GM18519 (cell line): ENCODE data around the gene JOSD1.

Source experiments
- ATAC-seq: cut with Tn5 transposase; IDR thresholded peaks from one replicate; pipeline ENCODE4 v1.9.1; 2021; ENCODE audit warnings: mild to moderate bottlenecking, moderate library complexity; ENCODE audit not compliant: unreplicated experiment, low FRiP score

Gene JOSD1

DNA sequence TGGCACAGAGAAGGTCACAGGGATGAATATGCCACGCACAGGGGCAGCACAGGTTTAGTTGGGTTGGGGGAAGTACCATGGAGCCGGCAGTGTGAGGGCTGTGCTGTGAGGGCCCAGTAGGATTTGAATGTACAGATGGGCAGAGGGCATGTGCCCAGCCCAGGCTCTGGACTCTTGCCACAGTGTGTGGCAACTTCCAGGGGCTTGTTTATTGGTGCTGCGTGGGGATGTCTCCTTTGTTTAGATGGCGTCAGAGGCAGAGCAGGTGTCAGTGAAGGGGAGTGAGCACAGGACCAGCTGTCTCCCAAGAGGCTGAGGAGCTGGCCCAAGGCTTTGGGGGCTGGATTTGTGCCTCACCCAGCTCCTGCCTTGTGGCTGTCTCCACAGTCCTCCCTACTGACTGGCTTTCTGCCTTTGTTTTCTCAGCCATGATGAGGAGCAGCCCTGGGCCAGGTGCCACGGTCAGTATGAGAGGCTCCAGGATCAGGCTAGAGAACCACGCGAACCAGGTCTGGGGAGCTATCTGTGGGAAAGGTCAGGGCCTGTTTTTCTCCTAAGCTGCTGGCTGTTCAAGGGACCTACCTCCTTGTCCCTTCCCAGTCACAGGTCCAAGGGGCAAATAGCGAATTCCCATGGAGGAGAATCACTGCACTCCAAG lies 33.1 kb upstream of the JOSD1 start:
- ATAC-seq = no peak

DNA sequence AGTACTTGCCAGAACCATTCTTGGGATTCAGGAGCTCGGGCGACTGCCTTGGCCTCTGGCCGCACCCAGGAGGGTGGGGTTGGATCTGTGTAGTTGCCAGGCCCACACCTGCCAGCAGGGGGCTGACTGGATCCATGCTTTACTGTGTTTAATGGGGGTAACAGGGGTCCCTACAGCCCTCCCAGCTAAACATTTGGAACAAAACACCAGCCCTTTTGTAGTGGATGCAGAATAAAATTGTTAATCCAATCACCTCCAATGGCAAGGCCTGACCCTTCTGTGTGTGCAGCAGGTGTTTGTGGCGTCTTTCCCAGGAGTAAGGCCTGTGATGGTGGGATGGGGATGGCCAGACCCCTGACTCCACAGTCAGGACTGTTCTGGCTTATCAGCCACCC lies 32.6 kb upstream of the JOSD1 start:
- no peak for ATAC-seq

DNA sequence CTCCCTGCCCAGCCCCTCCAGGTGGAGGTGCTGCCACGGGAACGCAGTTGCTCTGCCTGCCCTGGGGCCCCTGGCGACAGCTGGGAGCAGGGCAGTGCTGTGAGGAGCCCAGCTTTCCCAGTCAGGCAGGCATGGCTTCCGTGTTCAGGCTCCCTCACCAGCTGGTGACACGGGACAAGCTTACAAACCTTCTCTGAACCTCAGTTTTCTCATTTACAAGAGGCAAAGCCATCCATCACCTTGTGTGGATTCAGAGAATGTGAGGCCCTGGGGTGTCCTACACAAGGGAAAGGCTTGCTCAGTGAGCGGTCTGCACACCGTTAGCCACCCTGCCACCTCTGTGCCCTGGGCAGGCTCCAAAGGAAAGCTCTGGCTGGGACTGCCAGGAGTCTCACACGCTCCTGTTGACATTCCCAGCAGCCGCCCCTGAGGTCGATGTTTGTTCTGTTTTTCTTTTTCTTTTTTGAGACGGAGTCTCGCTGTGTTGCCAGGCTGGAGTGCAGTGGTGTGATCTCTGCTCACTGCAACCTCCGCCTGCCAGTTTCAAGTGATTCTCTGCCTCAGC lies 31.6 kb upstream of the JOSD1 start:
- ATAC-seq = no peak

DNA sequence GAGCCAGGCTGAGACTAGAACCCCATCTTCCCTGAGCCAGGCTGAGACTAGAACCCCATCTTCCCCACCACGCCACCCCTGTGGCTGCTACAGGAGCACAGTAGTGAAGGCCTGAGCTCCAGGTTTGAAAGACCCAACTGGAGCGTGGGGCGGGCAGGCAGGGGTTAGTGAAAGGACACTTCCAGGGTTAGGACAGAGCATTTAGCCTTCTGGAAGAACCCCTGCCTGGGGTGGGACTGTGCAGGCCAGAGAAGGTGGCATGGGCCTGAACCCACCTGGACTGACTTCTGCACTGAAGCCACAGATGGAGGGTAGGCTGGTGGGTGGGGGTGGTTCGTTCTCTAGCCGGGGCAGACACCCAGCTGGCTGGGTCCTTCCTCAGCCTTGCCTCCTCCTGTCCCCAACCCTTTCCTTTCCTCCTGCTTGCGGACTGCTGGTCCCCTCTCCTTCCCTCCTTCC lies 31.0 kb upstream of the JOSD1 start:
- ATAC-seq = no peak

DNA sequence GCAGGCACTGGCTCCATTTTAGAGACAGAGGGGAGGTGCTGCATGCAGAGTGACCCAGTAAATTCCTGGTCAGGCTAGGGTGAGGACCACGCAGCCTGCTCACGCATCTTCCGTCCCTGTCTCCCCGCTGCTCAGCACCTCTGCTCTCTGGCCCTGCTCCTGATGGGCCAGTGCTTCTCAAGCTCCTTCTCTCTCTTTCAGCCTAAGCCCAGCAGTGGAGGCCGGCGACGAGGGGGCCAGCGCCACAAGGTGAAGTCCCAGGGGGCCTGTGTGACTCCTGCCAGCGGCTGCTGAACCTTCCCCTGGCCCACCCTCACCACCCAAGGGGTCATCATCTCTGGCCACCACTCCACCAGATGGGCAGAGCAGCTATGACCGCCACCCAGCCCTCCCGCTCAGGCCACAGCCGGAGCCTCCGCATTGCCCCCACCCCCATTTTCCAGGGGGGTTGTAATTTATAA lies 29.7 kb upstream of the JOSD1 start:
- no peak for ATAC-seq

DNA sequence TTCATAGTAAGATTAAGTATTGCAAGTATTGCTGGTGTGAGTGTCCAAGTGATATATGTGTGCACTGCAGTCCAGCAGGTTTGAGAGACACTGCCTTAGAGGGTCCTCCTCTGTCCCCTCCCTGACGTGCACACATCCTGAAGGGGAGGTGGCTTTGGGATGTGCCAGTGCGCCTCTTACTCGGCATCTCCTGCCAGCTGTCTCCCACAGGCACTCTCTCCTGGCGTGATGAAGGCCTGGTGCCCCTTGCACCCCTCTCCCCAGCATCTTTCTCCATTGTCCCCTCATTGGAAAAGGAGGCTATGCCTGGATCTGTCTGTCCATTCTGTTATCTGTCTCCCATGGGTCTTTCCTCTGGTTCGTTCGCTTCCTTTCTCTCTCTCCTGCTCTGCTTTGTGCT lies 29.2 kb upstream of the JOSD1 start:
- ATAC-seq = no peak

DNA sequence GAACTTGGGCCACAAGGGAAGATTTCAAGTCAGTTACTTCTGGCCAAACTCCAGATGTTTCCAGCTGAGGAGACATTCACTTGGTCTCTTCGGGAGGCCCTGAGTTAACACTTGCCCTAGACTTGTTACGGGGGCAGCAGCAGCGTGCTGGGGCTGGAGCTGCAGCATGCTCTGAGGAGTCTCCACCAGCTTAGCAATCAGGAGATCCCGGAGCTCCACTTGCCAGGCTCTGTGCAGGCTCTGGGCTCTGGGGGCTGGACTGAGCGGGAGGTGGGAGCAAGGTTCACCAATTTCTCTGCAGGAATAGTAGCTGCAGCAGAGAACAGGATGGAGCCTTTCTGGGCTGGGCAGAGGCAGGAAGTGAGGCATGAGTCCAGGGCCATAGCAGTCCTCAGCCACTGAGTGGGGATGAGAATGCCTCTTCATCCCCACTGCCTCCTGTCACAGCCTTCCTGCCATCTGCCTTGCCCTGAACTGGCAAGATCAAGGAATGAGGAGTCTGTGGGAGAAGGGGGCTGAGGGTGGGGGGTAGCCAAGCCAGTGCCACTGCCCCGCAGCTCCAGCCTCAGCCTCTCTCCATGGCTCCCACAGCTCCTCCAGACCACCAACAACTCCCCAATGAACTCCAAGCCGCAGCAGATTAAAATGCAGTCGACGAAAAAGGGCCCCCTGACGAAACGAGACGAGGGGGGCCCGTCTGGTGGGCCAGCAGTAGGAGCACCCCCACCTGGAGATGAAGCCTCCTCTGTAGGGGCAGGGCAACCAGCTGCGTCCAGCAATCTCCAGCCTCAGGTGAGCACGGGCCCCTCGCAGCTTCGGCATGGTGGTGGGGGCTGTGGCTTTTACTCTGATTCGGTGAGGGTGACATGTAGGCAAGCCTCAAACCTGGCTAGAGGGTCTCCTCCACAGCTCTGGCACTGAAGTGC lies 28.4 kb upstream of the JOSD1 start:
- ATAC-seq = no peak

DNA sequence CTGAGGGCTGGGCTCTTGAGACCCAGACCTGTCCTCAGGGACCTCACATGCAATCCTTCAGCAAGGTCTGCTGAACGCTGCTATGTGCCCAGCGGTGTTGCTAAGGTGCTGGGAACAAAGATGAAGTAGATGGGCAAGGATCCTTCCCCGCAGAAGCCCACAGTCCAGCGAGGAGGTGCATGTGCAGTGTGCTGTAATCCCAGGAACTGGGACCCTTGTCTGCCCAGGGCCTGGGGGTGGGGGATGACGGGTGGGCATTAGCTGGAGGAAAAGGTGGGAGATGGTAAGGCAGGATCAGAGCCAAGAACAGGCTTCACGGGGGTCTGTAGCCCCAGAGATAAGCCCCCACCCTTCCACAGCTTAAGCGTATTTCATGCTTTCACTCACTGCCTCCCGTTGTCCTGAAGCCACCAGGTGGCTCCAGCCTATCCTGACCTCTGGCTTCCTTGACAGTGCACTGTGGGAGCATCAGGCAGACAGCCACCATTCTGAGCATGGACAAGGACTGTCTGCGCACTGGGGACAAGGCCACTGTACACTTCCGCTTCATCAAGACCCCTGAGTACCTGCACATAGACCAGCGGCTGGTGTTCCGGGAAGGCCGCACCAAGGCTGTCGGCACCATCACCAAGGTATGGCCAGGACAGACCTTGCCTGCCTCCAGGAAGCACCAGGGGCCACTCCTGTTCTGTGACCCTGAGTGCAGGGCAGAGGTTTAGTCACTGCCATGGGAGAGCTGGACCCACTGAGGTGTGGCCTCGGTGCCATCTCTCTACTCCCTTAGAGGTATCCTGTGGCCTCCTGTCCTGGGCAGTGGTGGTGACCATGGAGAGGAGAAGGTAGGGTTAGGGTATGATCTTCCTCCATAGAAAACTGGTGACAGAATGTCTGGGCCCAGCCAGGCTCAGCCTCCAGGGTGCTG lies 27.0 kb upstream of the JOSD1 start:
- ATAC-seq = no peak

DNA sequence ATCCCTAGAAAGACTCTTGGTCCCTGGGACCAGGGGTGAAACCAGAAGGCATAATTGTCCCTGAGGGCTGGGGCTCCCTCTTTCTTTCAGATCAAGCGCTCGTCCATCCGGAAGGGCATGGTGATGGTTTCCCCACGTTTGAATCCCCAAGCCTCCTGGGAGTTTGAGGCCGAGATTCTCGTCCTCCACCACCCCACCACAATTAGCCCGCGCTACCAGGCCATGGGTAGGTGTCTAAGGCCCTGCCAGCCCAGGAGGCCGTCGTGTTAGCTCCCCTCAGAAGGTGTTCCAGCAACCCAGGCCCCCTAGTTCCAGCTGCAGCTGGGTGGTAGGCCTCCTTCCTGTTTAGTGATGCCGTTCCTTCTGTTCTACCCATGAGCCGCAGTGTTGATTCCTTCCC lies 26.4 kb upstream of the JOSD1 start:
- no peak for ATAC-seq

DNA sequence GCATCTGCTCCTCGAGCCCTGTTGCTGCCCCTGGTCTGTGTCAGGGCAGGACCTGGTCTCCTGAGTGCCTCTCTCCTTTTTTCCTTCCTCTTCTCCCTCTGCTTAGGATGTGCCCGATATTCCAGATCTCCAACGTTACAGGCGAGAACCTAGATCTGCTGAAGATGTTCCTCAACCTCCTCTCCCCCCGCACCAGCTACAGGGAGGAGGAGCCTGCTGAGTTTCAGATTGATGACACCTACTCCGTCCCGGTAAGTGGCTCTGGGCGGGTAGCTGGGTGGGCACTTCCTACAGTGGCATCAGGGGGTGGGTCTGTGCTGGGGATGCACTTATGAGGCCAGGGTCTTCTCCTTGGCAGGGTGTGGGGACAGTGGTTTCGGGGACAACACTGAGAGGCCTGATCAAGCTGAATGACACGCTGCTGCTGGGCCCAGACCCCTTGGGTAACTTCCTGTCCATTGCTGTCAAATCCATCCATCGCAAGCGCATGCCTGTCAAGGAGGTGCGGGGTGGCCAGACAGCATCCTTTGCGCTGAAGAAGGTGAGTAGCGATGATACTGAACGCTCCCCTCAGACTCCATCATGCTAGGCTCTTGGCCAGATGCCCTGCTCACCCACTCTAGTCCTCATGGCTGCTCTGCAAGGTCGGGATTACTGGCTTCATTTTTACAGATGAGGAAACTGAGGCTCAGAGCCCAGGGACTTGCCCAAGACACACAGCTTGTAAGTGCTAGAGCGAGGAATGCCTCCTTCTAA lies 25.3 kb upstream of the JOSD1 start:
- no peak for ATAC-seq

DNA sequence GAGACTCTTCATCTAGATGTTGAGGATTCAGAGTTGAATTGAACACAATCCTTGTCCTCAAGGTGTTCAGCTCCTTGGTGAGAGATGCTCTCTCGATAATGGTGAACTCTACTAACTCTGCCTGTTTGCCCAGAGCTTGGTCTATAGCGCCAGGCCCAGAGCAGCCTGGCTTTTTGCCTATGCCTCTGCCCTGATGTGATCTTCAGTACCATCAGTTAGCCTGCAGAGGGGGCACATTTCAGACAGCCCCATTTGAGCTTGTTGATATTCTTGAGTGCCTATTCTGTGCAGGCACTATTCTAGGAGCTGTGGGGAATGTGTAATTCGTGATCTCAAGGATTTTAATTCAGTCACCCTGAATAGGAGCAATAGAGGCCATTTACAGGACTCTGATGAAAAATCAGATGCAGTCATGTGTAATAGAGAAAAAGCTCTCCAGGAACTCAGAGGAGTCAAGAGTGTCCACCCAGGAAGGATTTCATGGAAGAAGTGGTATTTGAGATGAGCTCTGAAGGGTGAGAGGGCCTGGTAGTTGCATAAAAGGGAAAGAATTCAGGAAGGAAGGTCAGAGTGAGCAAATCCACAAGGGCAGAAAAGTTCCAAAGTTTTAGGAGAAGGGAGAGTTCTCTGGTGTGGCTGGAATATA lies 24.3 kb upstream of the JOSD1 start:
- ATAC-seq = no peak

DNA sequence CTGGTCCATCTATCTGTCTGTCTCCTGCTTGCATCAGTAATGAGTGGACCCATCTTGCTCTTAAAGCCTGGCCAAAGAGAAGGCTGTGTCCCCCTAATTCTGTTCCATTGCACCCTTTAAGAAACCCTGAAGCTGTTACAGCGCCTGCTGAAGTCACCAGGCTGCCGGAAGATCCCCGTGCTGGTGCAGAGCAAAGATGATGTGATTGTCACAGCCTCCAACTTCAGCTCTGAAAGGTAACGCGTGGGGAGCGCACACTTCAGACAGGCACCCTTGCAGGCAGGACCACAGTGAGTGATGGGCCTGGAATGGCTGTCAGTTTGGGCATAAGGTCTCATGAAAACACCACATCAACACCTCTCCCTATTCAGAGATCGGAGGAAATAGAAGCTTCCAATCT lies 23.4 kb upstream of the JOSD1 start:
- no peak for ATAC-seq

DNA sequence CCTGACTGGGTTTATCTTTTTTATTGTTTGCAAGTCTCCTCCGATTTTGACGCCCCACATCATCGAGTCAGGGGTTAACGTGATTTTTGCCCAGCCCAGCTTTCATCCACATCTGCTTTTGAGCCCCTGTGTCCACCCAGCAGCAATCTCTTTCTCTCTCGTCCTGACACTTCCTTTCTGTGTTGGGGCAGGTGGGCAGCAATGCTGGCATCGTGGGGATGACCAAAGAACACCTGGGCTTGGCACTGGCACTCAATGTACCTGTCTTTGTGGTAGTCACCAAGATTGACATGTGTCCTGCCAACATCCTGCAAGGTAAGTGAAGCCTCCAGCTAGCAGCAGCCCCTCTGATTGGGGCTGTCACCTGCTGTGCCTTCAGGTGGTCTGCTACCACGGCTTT lies 20.8 kb upstream of the JOSD1 start:
- ATAC-seq = no peak

DNA sequence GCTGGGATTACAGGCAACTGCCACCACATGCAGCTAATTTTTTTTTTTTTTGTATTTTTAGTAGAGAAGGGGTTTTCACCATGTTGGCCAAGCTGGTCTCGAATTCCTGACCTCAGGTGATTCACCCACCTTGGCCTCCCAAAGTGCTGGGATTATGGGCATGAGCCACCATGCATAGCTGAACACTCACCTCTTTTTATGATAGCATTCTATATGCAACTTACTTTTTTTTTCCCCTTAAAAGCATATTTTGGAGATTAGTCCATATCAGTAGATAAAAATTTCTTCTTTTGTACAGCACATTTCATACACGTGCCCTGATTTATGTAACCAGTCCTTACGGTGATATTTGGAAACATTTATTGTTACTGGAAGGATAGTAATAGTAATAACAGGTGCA lies 19.6 kb upstream of the JOSD1 start:
- no peak for ATAC-seq

DNA sequence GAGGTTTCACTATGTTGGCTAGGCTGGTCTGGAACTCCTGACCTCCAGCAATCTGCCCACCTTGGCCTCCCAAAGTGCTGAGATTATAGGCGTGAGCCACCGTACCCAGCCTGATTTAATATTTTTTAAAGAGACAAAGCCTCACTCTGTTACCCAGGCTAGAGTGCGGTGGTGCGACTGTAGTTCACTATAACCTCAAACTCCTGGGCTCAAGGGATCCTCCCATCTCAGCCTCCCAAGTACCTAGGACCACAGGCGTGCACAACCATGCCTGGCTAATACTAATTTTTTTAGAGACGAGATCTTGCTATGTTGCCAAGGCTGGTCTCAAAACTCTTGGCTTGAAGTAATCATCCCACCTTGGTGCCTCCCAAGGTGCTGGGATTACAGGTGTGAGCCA lies 18.5 kb upstream of the JOSD1 start:
- no peak for ATAC-seq

DNA sequence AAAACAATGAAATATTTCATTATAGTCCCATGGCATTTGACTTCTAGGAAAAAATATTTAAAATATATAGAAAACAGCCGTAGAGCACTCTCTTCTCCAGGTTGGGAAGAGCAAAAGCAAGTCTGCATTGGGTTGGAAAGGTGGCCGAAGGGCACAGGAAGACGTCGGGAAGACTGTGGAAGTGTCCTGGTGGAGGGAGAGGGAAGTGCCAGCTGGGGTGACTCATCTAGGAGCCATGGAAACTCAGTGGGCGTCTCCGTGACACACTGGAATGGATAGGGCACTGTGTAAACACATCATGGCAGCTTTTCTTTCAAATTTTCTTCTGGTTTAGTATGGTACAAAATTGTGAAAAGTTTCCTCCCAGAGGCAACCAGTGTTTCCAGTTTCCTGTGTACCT lies 17.7 kb upstream of the JOSD1 start:
- ATAC-seq = no peak

DNA sequence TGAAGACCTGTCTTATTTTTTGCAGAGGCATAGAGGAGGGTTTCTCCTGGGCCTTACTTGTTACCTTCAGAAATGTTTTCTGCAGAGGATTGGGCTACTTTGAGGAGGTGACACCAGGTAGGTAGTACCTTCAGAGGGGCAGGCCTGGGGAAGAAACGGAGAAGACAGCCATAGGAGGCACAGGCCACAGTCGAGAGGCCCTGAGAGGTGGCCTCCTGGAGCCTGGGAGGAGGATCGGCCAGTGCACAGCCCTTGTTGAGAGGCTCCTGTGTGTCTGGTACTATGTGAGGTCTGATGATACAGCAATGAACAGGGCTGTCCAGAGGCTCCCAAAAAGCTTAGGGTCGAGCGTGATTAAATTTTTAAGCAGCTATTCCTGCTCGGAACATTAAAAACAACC lies 16.5 kb upstream of the JOSD1 start:
- ATAC-seq = no peak

DNA sequence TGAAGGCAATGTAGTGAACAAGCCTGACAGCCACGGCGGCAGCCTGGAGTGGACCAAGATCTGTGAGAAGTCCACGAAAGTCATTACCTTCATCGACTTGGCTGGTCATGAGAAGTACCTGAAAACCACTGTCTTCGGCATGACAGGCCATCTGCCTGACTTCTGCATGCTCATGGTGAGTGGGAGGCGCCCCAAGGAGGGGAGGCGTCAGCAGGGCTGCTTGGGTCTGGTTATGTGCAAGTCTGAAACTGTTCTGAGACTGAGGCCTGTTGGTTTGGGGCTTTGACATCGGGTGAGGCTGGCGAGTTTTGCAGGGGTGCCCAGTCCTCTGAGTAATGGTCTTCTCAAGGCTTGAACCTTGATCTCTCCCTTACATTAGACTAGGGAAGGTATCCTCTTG lies 16.1 kb upstream of the JOSD1 start:
- ATAC-seq = no peak

DNA sequence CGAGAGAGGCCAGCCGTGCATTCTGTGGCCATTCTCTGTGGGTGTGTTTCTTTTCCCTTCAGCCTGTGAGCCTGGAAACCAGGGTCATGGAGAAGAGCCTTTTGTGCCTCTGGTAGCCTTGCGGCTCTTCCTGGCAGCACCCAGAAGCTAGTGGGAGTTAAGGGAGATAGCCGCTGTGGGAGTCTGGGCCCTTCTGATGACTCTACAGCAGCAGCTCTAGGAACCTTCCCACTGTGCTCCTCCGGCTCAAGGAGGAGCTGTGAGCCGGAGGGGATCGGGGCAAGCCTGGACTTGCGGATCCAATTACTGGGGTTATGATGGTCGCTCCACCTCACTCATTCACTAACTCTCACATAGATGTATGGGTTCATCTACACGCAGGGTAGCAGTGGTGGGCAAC lies 15.5 kb upstream of the JOSD1 start:
- no peak for ATAC-seq
